Measurements from ENCODE around the gene THAP7. TPM values are rescaled to one million over a fixed set of nuclear protein-coding genes. Genes with fewer than 3 reads are reported as not detected.
"Not testable (repeated sequence)": the region's sequence is repeated elsewhere in the genome, so short reads cannot be mapped to it uniquely, and the experiment has no call there.

THAP7 gene
- total RNA-seq, 2 experiments from 2014 or later = 33.6 to 33.8 TPM

- Mint-ChIP-seq H3K27me3 (no peaks in the 10 kb centered on the region), H3K4me3 (peak overlapping the region; percentile 2), H3K4me1 (peaks cover 30% of the 10 kb centered on the region), H3K36me3 (peaks cover 4% of the 10 kb centered on the region), H3K27ac (no peak overlapping the region), H3K9me3 (peaks cover 6% of the 10 kb centered on the region)
- POLR2A ChIA-PET = interaction anchor here (0.5 to 2.9 kb wide), 2 partner anchors 20 to 28 kb away, joined by 3 to 23 read pairs; no protein-coding TSS in a partner anchor
- DNase-seq (no peak), ATAC-seq (ENCODE audit: low read depth) (no peak)
These were observed 21.9 kb downstream of the THAP7 start for GRCh38 chr22:20979940-20980453.

GRCh38 chr22:20979243-20979809 lies 22.6 kb downstream of the THAP7 start:
- H3K27ac Mint-ChIP-seq = peak overlapping the region; percentile 72
- H3K4me1 Mint-ChIP-seq = peaks cover 30% of the 10 kb centered on the region
- peak; percentile 58 for ATAC-seq (ENCODE audit: low read depth)
- DNase-seq = peak; percentile 61
- peaks cover 6% of the 10 kb centered on the region for H3K9me3 Mint-ChIP-seq
- peaks cover 4% of the 10 kb centered on the region for H3K36me3 Mint-ChIP-seq
- POLR2A ChIA-PET = interaction anchor here (0.5 kb wide), 1 partner anchor 29 kb away, joined by 3 read pairs; no protein-coding TSS in a partner anchor
- peak overlapping the region; percentile 63 for H3K4me3 Mint-ChIP-seq
- H3K27me3 Mint-ChIP-seq = no peaks in the 10 kb centered on the region

GRCh38 chr22:20978419-20978818 lies 23.5 kb downstream of the THAP7 start:
- H3K9me3 Mint-ChIP-seq = peaks cover 6% of the 10 kb centered on the region
- no peaks in the 10 kb centered on the region for H3K27me3 Mint-ChIP-seq
- POLR2A ChIA-PET = no interaction called here
- DNase-seq (no peak), ATAC-seq (ENCODE audit: low read depth) (no peak)
- no peak overlapping the region for H3K4me3 Mint-ChIP-seq
- H3K4me1 Mint-ChIP-seq = peaks cover 26% of the 10 kb centered on the region
- H3K27ac Mint-ChIP-seq = no peak overlapping the region
- H3K36me3 Mint-ChIP-seq = peaks cover 2% of the 10 kb centered on the region

GRCh38 chr22:20977516-20978170 lies 24.3 kb downstream of the THAP7 start:
- Mint-ChIP-seq H3K36me3 (peaks cover 2% of the 10 kb centered on the region), H3K9me3 (peaks cover 6% of the 10 kb centered on the region), H3K27me3 (no peaks in the 10 kb centered on the region), H3K27ac (no peak overlapping the region), H3K4me1 (peaks cover 20% of the 10 kb centered on the region), H3K4me3 (no peak overlapping the region)
- ATAC-seq (ENCODE audit: low read depth) (no peak), DNase-seq (no peak)
- POLR2A ChIA-PET = no interaction called here

- Mint-ChIP-seq H3K4me3 (no peak overlapping the region), H3K27ac (no peak overlapping the region), H3K27me3 (no peaks in the 10 kb centered on the region), H3K4me1 (peaks cover 18% of the 10 kb centered on the region), H3K9me3 (peaks cover 6% of the 10 kb centered on the region), H3K36me3 (peaks cover 2% of the 10 kb centered on the region)
- no peak for ATAC-seq (ENCODE audit: low read depth)
- no peak for DNase-seq
- POLR2A ChIA-PET = no interaction called here
These were observed 24.9 kb downstream of the THAP7 start for GRCh38 chr22:20977019-20977418.

- Mint-ChIP-seq H3K27ac (no peak overlapping the region), H3K4me1 (peaks cover 16% of the 10 kb centered on the region), H3K9me3 (peaks cover 6% of the 10 kb centered on the region), H3K36me3 (peaks cover 2% of the 10 kb centered on the region), H3K27me3 (no peaks in the 10 kb centered on the region), H3K4me3 (no peak overlapping the region)
- POLR2A ChIA-PET = no interaction called here
- no peak for DNase-seq
- ATAC-seq (ENCODE audit: low read depth) = no peak
These were observed 25.5 kb downstream of the THAP7 start for GRCh38 chr22:20976291-20976877.

GRCh38 chr22:20975541-20976290 lies 26.2 kb downstream of the THAP7 start:
- H3K9me3 Mint-ChIP-seq = peaks cover 6% of the 10 kb centered on the region

GRCh38 chr22:20974336-20974955 lies 27.5 kb downstream of the THAP7 start:
- Mint-ChIP-seq H3K9me3 (peaks cover 6% of the 10 kb centered on the region), H3K4me3 (no peak overlapping the region), H3K4me1 (peaks cover 5% of the 10 kb centered on the region), H3K27ac (no peak overlapping the region), H3K27me3 (no peaks in the 10 kb centered on the region), H3K36me3 (peaks cover 2% of the 10 kb centered on the region)
- ATAC-seq (ENCODE audit: low read depth) (no peak), DNase-seq (no peak)
- POLR2A ChIA-PET = no interaction called here

More at GRCh38 chr22:20975541-20976290, 26.2 kb downstream of the THAP7 start:
- Mint-ChIP-seq H3K4me3 (no peak overlapping the region), H3K4me1 (peaks cover 10% of the 10 kb centered on the region), H3K27me3 (no peaks in the 10 kb centered on the region), H3K36me3 (peaks cover 2% of the 10 kb centered on the region), H3K27ac (no peak overlapping the region)
- no peak for ATAC-seq (ENCODE audit: low read depth)
- POLR2A ChIA-PET = no interaction called here
- no peak for DNase-seq

- ATAC-seq (ENCODE audit: low read depth) = no peak
- POLR2A ChIA-PET = no interaction called here
- DNase-seq = no peak
- peaks cover 2% of the 10 kb centered on the region for H3K9me3 Mint-ChIP-seq
- H3K27me3 Mint-ChIP-seq = no peaks in the 10 kb centered on the region
- H3K4me3 Mint-ChIP-seq = no peak overlapping the region
- no peaks in the 10 kb centered on the region for H3K4me1 Mint-ChIP-seq
- H3K27ac Mint-ChIP-seq = peak overlapping the region; percentile 60
- H3K36me3 Mint-ChIP-seq = no peaks in the 10 kb centered on the region
These were observed 28.2 kb downstream of the THAP7 start for GRCh38 chr22:20973634-20974286.

- Mint-ChIP-seq H3K4me3 (no peak overlapping the region), H3K9me3 (no peaks in the 10 kb centered on the region), H3K36me3 (no peaks in the 10 kb centered on the region), H3K27ac (no peak overlapping the region), H3K4me1 (no peaks in the 10 kb centered on the region), H3K27me3 (no peaks in the 10 kb centered on the region)
- ATAC-seq (ENCODE audit: low read depth) (no peak), DNase-seq (no peak)
- POLR2A ChIA-PET = interaction anchor here (0.8 kb wide), 1 partner anchor 9 kb away, joined by 3 read pairs; the partner anchor contains the start of gene LZTR1
These were observed 28.9 kb downstream of the THAP7 start for GRCh38 chr22:20972933-20973577.

GRCh38 chr22:20972014-20972694 lies 29.8 kb downstream of the THAP7 start:
- not testable (repeated sequence) for DNase-seq; H3K27me3 Mint-ChIP-seq; H3K27ac Mint-ChIP-seq; H3K4me3 Mint-ChIP-seq; ATAC-seq (ENCODE audit: low read depth); H3K4me1 Mint-ChIP-seq; H3K36me3 Mint-ChIP-seq; H3K9me3 Mint-ChIP-seq
- POLR2A ChIA-PET = interaction anchor here (0.8 to 1.1 kb wide), 2 partner anchors 10 to 19 kb away, joined by 3 read pairs; partner anchors contain the start of gene LZTR1
